Lower lobe of right lung (tissue), 2 donors: Measurements from ENCODE around the gene RC3H2. TPM values are rescaled to one million over a fixed set of nuclear protein-coding genes. Genes with fewer than 3 reads are reported as not detected.

Experiments
- ATAC-seq, 2 donors: fragments of 200-7000 bp; cut with Tn5 transposase; one replicate each; pipeline ENCODE4 v1.9.1; 2020 to 2022; ENCODE audit warnings: mild to moderate bottlenecking in 2 of 2, moderate library complexity in 2 of 2
- DNase-seq: peaks from one replicate; pipeline ENCODE4 v3.0.0-alpha.2; 2020
- H3K27ac ChIP-seq: fragments of 200-600 bp; one replicate; pipeline ENCODE4 v1.8.0; 2022
- H3K27me3 ChIP-seq: fragments of 200-600 bp; one replicate; pipeline ENCODE4 v1.8.0; 2022; ENCODE audit warnings: low read depth
- H3K36me3 ChIP-seq: fragments of 200-600 bp; one replicate; pipeline ENCODE4 v1.8.0; 2022; ENCODE audit warnings: mild to moderate bottlenecking
- H3K4me1 ChIP-seq: fragments of 200-600 bp; one replicate; pipeline ENCODE4 v1.8.0; 2022
- H3K4me3 ChIP-seq: fragments of 200-600 bp; one replicate; pipeline ENCODE4 v1.8.0; 2022; ENCODE audit warnings: mild to moderate bottlenecking
- H3K9me3 ChIP-seq: fragments of 200-600 bp; one replicate; pipeline ENCODE4 v1.8.0; 2022
- intact Hi-C: fragments of 100-400 bp; cut with DNase I; formaldehyde crosslinking; loops from one replicate; pipeline ENCODE4 v1.11.0; 2022
- total RNA-seq: library from RNA; stranded (reverse); fragmentation: NEBNext Ultra II Directional; extraction: Animal tissue kit (Norgen Biotek cat#: 25700); gene quantifications from one replicate; pipeline ENCODE4 v1.2.1, GENCODE V29; 2021
- TF ChIP-seq, protein P1 (sequence below): fragments of 200-600 bp; IDR thresholded peaks from one replicate; pipeline ENCODE4 v1.8.0; 2022; ENCODE audit warnings: antibody characterized with exemption, mild to moderate bottlenecking
- donor health status: DM: no; HTN: yes; CAD: no; lungs with severe emphysema.

The RC3H2 gene
- total RNA-seq, 1 donor from 2014 or later = 44.2 TPM

DNA sequence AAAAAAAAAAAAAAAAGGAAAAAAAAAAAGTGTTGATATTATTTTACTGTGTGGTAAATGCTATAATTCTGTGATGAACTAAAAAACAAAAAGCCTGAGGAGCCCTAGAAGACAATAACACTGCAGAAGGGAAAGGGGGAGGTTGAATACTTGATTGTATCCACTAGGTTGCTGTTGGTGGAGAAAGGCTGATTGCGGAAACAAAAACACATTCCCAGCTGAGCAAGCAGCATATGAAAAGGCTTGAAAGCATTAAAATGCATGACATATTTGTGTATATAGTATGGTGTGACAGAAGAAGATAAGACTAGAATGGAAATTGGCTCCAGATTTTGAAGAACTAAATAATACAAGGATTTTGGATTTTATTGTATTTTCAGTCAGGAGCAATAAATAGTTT, 44.5 kb upstream of the RC3H2 start:
- no peak overlapping the region for H3K27ac ChIP-seq
- no peak for ATAC-seq

DNA sequence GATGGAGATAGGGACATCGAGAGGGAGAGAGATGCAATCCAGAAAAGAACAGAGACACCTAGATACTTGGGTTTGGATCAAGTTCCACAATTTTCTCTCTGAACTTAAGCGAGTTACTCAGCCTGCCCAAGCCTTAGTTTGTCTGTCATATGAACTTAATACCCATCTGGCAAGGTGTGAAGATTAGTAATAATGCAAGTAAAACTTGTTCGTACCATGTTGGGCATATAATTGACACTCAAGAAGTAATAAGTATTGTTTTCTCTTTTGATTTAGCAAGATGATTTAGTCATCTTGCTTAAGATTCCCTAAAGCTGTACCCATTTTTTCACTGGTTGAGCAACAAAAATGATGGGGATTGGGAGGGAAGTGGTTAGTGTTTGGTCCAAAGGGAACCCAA, 43.2 kb upstream of the RC3H2 start:
- no peak for DNase-seq
- Histone ChIP-seq H3K4me3 (no peak overlapping the region), H3K36me3 (peaks cover 8% of the 10 kb centered on the region), H3K4me1 (peaks cover 46% of the 10 kb centered on the region), H3K27ac (no peak overlapping the region), H3K9me3 (no peaks in the 10 kb centered on the region), H3K27me3 (no peaks in the 10 kb centered on the region)
- TF ChIP-seq, protein P1, sequence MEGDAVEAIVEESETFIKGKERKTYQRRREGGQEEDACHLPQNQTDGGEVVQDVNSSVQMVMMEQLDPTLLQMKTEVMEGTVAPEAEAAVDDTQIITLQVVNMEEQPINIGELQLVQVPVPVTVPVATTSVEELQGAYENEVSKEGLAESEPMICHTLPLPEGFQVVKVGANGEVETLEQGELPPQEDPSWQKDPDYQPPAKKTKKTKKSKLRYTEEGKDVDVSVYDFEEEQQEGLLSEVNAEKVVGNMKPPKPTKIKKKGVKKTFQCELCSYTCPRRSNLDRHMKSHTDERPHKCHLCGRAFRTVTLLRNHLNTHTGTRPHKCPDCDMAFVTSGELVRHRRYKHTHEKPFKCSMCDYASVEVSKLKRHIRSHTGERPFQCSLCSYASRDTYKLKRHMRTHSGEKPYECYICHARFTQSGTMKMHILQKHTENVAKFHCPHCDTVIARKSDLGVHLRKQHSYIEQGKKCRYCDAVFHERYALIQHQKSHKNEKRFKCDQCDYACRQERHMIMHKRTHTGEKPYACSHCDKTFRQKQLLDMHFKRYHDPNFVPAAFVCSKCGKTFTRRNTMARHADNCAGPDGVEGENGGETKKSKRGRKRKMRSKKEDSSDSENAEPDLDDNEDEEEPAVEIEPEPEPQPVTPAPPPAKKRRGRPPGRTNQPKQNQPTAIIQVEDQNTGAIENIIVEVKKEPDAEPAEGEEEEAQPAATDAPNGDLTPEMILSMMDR = no peak
- no peak for ATAC-seq
- intact Hi-C loops = no loop called here

More for the DNA sequence above, 44.5 kb upstream of the RC3H2 start:
- intact Hi-C loops = no loop called here
- Histone ChIP-seq H3K4me3 (no peak overlapping the region), H3K4me1 (peaks cover 58% of the 10 kb centered on the region), H3K9me3 (no peaks in the 10 kb centered on the region), H3K36me3 (peaks cover 2% of the 10 kb centered on the region), H3K27me3 (no peaks in the 10 kb centered on the region)
- TF ChIP-seq, protein P1 = no peak
- no peak for DNase-seq

DNA sequence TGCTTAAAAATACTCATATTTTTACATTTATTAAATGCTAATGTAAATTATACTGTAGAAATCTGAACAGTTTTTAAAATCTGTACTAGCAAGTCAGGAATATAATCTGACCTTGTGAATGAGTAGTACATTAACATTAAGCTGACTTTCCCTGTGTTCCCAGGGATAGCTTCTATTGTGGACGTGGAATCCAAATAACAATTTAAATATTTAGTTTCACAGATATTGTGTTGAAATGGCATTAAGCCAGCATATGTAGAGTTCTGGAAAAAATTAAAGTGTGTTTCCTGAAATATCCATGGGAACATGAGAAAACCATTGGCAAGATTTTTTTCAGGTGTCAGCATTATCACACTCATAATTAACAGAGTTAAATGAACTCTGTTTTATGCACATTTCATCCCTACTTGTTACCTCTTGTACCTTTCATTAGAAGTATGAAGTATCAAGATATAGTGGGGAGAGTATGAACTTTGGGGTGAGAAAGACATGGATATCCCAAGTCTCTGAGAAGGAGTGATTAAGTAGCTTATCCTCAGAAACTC, 41.4 kb upstream of the RC3H2 start:
- TF ChIP-seq, protein P1 = no peak
- no peak overlapping the region for H3K4me3 ChIP-seq
- ATAC-seq = no peak
- peaks cover 8% of the 10 kb centered on the region for H3K36me3 ChIP-seq
- DNase-seq = no peak
- H3K4me1 ChIP-seq = peaks cover 57% of the 10 kb centered on the region
- H3K27me3 ChIP-seq = no peaks in the 10 kb centered on the region
- H3K9me3 ChIP-seq = no peaks in the 10 kb centered on the region
- H3K27ac ChIP-seq = no peak overlapping the region
- intact Hi-C loops = no loop called here

DNA sequence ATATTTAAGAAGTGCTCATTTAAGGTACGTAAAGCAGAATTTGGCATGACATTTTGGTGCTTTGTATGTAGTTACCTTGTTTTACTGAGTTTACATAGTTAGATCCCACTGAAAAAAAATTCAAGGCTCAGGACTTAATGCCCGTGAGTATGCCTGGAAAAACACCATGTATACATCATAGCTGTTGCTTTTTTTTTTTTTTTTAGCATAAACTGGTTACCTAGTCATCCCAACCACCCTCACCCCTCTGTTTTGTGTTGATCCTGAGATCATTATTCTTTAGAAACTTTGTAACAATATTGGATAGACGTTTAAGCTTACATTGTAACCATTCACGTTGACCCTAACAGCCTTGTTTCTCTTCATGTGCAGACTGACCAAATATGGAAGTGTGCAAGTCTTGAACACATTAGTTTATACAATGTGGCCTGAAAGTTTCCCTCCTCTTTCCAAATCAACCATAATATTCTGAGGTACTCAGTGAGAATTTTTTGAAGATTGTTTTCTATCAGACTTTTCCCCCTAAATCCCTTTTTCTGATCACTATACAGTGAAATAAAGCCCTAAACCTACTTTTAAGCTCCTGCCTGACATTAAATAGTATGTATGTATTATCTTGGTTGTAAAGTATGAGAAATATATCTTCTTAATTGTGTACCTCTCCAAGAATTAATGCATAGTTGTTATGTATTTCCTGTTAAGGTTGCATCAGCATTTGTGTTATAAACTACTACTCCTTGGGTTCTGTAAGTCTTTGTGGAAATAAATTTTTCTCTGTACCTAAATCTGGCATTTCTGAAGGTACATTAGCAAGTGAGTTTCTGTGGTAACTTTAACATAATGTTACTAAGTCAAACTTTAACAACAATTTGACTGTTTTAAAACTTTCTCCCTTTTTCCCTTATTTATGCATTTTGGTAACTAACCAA, 40.1 kb upstream of the RC3H2 start:
- TF ChIP-seq, protein P1 = no peak
- intact Hi-C loops = no loop called here
- no peak for ATAC-seq
- no peak overlapping the region for H3K27ac ChIP-seq
- H3K4me3 ChIP-seq = no peak overlapping the region
- no peak for DNase-seq
- H3K9me3 ChIP-seq = no peaks in the 10 kb centered on the region
- H3K4me1 ChIP-seq = peaks cover 54% of the 10 kb centered on the region
- H3K27me3 ChIP-seq = no peaks in the 10 kb centered on the region
- peaks cover 8% of the 10 kb centered on the region for H3K36me3 ChIP-seq

DNA sequence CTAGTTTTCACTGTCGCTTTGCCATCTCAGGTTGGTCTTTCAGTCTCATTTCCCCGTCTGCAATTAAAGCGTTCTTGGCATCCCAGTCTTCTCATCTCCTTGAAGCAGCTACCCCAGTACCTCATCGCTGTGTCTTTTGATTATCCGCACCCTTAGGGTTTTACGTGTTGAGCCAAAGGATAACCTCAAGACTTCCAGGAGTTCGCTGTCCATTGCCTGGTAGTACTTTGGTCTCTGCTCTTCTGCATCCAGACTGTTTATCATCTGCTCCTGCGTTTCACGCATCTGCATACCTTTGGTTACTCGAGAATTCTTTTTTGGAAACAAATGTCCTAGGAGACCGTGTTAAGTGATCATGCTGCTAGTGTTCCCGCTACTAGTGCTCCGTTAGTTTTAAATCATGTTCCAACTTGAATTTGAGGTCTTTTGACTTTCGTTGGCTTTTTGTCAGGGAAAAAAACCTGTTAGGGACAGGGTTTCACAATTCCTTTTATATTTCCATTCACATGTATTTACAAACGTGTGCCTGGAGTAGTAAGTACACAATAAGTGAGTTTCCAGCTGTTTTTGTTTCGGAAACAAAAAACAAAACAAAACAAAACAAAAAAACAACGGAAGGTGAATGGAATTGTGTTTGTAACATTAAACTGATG, 36.5 kb upstream of the RC3H2 start:
- TF ChIP-seq, protein P1 = no peak
- intact Hi-C loops = no loop called here
- H3K36me3 ChIP-seq = peaks cover 25% of the 10 kb centered on the region
- peak in 1 of 2 donors; percentile 17 for ATAC-seq
- H3K9me3 ChIP-seq = no peaks in the 10 kb centered on the region
- H3K27me3 ChIP-seq = no peaks in the 10 kb centered on the region
- DNase-seq = no peak
- H3K4me1 ChIP-seq = peaks cover 45% of the 10 kb centered on the region
- H3K4me3 ChIP-seq = peak overlapping the region; percentile 80
- peak overlapping the region; percentile 83 for H3K27ac ChIP-seq
